ENCODE data around the gene LRP4. TPM values are rescaled to one million over a fixed set of nuclear protein-coding genes. Genes with fewer than 3 reads are reported as not detected.

The LRP4 gene
- total RNA-seq, 1 donor: 2.2 TPM

DNA sequence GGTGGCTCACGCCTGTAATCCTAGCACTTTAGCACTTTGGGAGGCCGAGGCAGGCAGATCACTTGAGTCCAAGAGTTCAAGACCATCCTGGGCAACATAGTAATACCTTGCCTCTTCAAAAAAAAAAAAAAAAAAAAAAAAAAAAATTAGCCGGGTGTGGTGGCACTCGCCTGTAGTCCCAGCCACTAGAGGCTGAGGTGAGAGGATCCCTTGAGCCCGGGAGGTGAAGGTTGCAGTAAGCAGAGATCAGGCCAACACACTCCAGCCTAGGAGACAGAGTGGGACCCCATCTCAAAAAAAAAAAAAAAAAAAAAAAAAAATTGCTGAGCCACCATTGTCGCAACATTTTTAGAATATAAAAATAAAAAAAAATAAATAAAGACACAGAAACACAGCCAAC is 79.8 kb downstream of the LRP4 start:
- no peaks in the 10 kb centered on the region for H3K27me3 ChIP-seq (ENCODE audit: insufficient read depth, low read length)
- H3K4me1 ChIP-seq (ENCODE audit: insufficient read depth, low read length): no peaks in the 10 kb centered on the region
- peaks cover 99% of the 10 kb centered on the region for H3K79me2 ChIP-seq (ENCODE audit: insufficient read depth, low read length)
- H3K9me3 ChIP-seq (ENCODE audit: low read depth, low read length): no peaks in the 10 kb centered on the region
- no peaks in the 10 kb centered on the region for H3K36me3 ChIP-seq (ENCODE audit: insufficient read depth, low read length)
- H3K4me2 ChIP-seq (ENCODE audit: insufficient read depth, low read length): no peak overlapping the region
- no peak overlapping the region for H2AFZ ChIP-seq (ENCODE audit: low read length)
- DNase-seq (ENCODE audit: insufficient read length, low spot score, missing footprints): no peak
- no peak overlapping the region for H3K27ac ChIP-seq (ENCODE audit: low read depth, low read length)
- no peak overlapping the region for H3K4me3 ChIP-seq (ENCODE audit: insufficient read depth, low read length)
- TF ChIP-seq, protein P1, sequence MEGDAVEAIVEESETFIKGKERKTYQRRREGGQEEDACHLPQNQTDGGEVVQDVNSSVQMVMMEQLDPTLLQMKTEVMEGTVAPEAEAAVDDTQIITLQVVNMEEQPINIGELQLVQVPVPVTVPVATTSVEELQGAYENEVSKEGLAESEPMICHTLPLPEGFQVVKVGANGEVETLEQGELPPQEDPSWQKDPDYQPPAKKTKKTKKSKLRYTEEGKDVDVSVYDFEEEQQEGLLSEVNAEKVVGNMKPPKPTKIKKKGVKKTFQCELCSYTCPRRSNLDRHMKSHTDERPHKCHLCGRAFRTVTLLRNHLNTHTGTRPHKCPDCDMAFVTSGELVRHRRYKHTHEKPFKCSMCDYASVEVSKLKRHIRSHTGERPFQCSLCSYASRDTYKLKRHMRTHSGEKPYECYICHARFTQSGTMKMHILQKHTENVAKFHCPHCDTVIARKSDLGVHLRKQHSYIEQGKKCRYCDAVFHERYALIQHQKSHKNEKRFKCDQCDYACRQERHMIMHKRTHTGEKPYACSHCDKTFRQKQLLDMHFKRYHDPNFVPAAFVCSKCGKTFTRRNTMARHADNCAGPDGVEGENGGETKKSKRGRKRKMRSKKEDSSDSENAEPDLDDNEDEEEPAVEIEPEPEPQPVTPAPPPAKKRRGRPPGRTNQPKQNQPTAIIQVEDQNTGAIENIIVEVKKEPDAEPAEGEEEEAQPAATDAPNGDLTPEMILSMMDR (IDR thresholded peaks at IDR 0.05; ENCODE audit: extremely low read depth, low read depth, low read length): no peak
- peaks cover 3% of the 10 kb centered on the region for H4K20me1 ChIP-seq (ENCODE audit: insufficient read depth, low read length)

DNA sequence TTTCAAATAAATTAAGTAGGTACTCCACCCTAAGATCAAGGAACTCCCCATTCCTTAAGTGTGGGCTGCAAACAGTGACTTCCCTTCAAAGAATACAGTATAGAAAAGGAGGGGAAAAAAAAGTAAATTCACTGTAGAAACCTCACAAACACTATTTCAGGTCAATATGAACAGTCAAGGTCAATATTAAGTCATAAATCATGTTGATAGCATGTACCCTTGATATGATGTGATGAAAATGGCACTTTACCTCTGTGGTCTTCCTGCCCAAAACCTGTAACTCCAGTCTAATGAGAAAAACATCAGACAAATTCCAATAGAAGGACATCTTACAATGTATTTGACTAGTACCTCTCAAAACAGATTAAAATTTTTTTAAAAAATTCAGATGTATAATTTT is 80.5 kb downstream of the LRP4 start:
- TF ChIP-seq, protein P1 (IDR thresholded peaks at IDR 0.05; ENCODE audit: extremely low read depth, low read depth, low read length): no peak

DNA sequence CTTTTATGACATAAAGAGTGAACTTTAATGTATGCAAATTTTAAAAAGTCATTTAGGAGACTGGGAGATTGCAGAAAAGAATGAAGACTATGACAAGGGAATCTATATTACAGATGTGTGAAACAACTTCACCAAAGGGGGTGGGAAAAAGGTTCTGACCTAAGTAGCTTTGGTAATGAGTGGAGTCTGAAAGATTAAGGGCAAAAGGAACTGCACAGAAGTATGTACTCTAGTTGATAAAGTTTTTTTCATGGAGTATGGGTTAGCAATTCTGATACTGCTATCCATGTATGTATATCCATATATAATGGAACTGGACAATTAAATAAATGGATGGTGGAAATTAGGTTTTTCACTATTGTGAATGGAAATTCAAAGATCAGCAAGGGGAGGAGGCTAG is 81.5 kb downstream of the LRP4 start:
- H3K9me3 ChIP-seq (ENCODE audit: low read depth, low read length): no peaks in the 10 kb centered on the region
- DNase-seq (ENCODE audit: insufficient read length, low spot score, missing footprints): no peak
- H2AFZ ChIP-seq (ENCODE audit: low read length): no peak overlapping the region
- H3K4me1 ChIP-seq (ENCODE audit: insufficient read depth, low read length): no peaks in the 10 kb centered on the region
- H3K36me3 ChIP-seq (ENCODE audit: insufficient read depth, low read length): no peaks in the 10 kb centered on the region
- no peaks in the 10 kb centered on the region for H4K20me1 ChIP-seq (ENCODE audit: insufficient read depth, low read length)
- H3K79me2 ChIP-seq (ENCODE audit: insufficient read depth, low read length): peaks cover 98% of the 10 kb centered on the region
- H3K27ac ChIP-seq (ENCODE audit: low read depth, low read length): no peak overlapping the region
- no peak overlapping the region for H3K4me2 ChIP-seq (ENCODE audit: insufficient read depth, low read length)
- H3K4me3 ChIP-seq (ENCODE audit: insufficient read depth, low read length): no peak overlapping the region
- no peaks in the 10 kb centered on the region for H3K27me3 ChIP-seq (ENCODE audit: insufficient read depth, low read length)
- TF ChIP-seq, protein P1 (IDR thresholded peaks at IDR 0.05; ENCODE audit: extremely low read depth, low read depth, low read length): no peak

More for the DNA sequence above, 80.5 kb downstream of the LRP4 start:
- H4K20me1 ChIP-seq (ENCODE audit: insufficient read depth, low read length): peaks cover 3% of the 10 kb centered on the region
- no peak overlapping the region for H3K4me3 ChIP-seq (ENCODE audit: insufficient read depth, low read length)
- H3K36me3 ChIP-seq (ENCODE audit: insufficient read depth, low read length): no peaks in the 10 kb centered on the region
- H3K27me3 ChIP-seq (ENCODE audit: insufficient read depth, low read length): no peaks in the 10 kb centered on the region
- H3K4me2 ChIP-seq (ENCODE audit: insufficient read depth, low read length): no peak overlapping the region
- H3K79me2 ChIP-seq (ENCODE audit: insufficient read depth, low read length): peaks cover 98% of the 10 kb centered on the region
- no peaks in the 10 kb centered on the region for H3K9me3 ChIP-seq (ENCODE audit: low read depth, low read length)
- no peak for DNase-seq (ENCODE audit: insufficient read length, low spot score, missing footprints)
- H3K27ac ChIP-seq (ENCODE audit: low read depth, low read length): no peak overlapping the region
- no peaks in the 10 kb centered on the region for H3K4me1 ChIP-seq (ENCODE audit: insufficient read depth, low read length)
- H2AFZ ChIP-seq (ENCODE audit: low read length): no peak overlapping the region

DNA sequence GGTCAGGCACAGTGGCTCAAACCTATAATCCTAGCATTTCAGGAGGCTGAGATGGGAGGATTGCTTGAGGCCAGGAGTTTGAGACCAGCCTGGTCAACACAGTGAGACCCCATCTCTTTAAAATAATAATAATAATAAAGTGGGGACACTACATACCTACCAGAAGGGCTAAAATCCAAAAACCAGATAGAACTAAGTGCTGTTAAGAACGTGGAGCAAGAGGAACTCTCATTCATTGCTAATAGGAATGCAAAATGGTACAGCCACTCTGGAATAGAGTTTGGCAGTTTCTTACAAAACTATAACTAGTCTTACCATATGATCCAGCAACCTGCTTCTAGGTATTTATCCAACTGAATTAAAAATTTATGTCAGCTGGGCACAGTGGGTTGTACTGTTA is 81.9 kb downstream of the LRP4 start:
- Histone ChIP-seq H3K4me1 (ENCODE audit: insufficient read depth, low read length) (no peaks in the 10 kb centered on the region), H3K79me2 (ENCODE audit: insufficient read depth, low read length) (peaks cover 98% of the 10 kb centered on the region), H2AFZ (ENCODE audit: low read length) (no peak overlapping the region), H3K4me2 (ENCODE audit: insufficient read depth, low read length) (no peak overlapping the region), H4K20me1 (ENCODE audit: insufficient read depth, low read length) (no peaks in the 10 kb centered on the region), H3K36me3 (ENCODE audit: insufficient read depth, low read length) (no peaks in the 10 kb centered on the region), H3K27me3 (ENCODE audit: insufficient read depth, low read length) (no peaks in the 10 kb centered on the region), H3K4me3 (ENCODE audit: insufficient read depth, low read length) (no peak overlapping the region), H3K9me3 (ENCODE audit: low read depth, low read length) (no peaks in the 10 kb centered on the region), H3K27ac (ENCODE audit: low read depth, low read length) (no peak overlapping the region)
- TF ChIP-seq, protein P1 (IDR thresholded peaks at IDR 0.05; ENCODE audit: extremely low read depth, low read depth, low read length): no peak
- DNase-seq (ENCODE audit: insufficient read length, low spot score, missing footprints): no peak
